ENCODE results near the gene WFDC8. TPM values are rescaled to one million over a fixed set of nuclear protein-coding genes. Genes with fewer than 3 reads are reported as not detected.

The WFDC8 gene
- total and polyA plus RNA-seq, 2 donors (not counting 3 experiments of a cell fraction or from before 2014, with no cell fraction given): not detected

- ChIA-PET CTCF (no interaction called here), POLR2A (no interaction called here)
- no peak for TF ChIP-seq FOS (IDR thresholded peaks at IDR 0.05; ENCODE audit: borderline replicate concordance, insufficient read depth, low read length)
- no peak for TF ChIP-seq GATA2 (IDR thresholded peaks at IDR 0.05; ENCODE audit: insufficient read depth, insufficient read length, low read depth, low read length)
- DNase-seq (ENCODE audit: low read depth, low spot score) (no peak), FAIRE-seq (no peak)
- no peak overlapping the region for H3K27ac ChIP-seq (ENCODE audit: insufficient read depth, low read depth, low read length)
- no peaks in the 10 kb centered on the region for H3K36me3 ChIP-seq (ENCODE audit: control insufficient read depth in 2 of 2, extremely low read depth in 1 of 2, insufficient read depth in 2 of 2, low read length in 2 of 2)
- H4K20me1 ChIP-seq (replicated peaks; ENCODE audit: control insufficient read depth, extremely low read depth, insufficient read depth, low read length): no peaks in the 10 kb centered on the region
- no peak overlapping the region for H2AFZ ChIP-seq (ENCODE audit: low read depth, low read length)
- no peaks in the 10 kb centered on the region for H3K4me1 ChIP-seq (ENCODE audit: control insufficient read depth, extremely low read depth, insufficient read depth, low read length)
- H3K79me2 ChIP-seq (ENCODE audit: control insufficient read depth, insufficient read depth, low read length): no peaks in the 10 kb centered on the region
- no peaks in the 10 kb centered on the region for H3K9me1 ChIP-seq (replicated peaks; ENCODE audit: control insufficient read depth, extremely low read depth, insufficient read depth, low read length)
- dilution Hi-C loops (cut with MboI; ENCODE audit: extremely low pct_ligation_motif_present, low sequenced_read_pairs) (no loop called here), intact Hi-C loops (cut with micrococcal nuclease) (no loop called here)
- no TSS peak for BruUV-seq (replicated peaks)
- H3K27me3 ChIP-seq (ENCODE audit: control insufficient read depth in 2 of 2, insufficient read depth in 2 of 2, low read length in 2 of 2): peaks cover under 1 to 12% of the 10 kb centered on the region in 2 experiments
- no peaks in the 10 kb centered on the region for H3K9me3 ChIP-seq (replicated peaks; ENCODE audit: control insufficient read depth, insufficient read depth, low read length)
- no peak overlapping the region for H3K4me2 ChIP-seq (ENCODE audit: insufficient read depth, low read length)
- no peak overlapping the region for H3K9ac ChIP-seq (replicated peaks; ENCODE audit: extremely low read depth, insufficient read depth, low read length)
- no peak overlapping the region for H3K4me3 ChIP-seq (replicated peaks in 1 of 3; ENCODE audit: insufficient read depth in 1 of 3, low read depth in 1 of 3, low read length in 3 of 3)
Observed at GRCh38 chr20:45583502-45583901, 4.4 kb upstream of the WFDC8 start.

- Histone ChIP-seq H3K9me3 (replicated peaks; ENCODE audit: control insufficient read depth, insufficient read depth, low read length) (no peaks in the 10 kb centered on the region), H3K4me2 (ENCODE audit: insufficient read depth, low read length) (no peak overlapping the region), H3K4me1 (ENCODE audit: control insufficient read depth, extremely low read depth, insufficient read depth, low read length) (no peaks in the 10 kb centered on the region), H2AFZ (ENCODE audit: low read depth, low read length) (no peak overlapping the region), H3K27me3 (ENCODE audit: control insufficient read depth in 2 of 2, insufficient read depth in 2 of 2, low read length in 2 of 2) (peaks cover 0 to 12% of the 10 kb centered on the region in 2 experiments), H3K9ac (replicated peaks; ENCODE audit: extremely low read depth, insufficient read depth, low read length) (no peak overlapping the region), H3K36me3 (ENCODE audit: control insufficient read depth in 2 of 2, extremely low read depth in 1 of 2, insufficient read depth in 2 of 2, low read length in 2 of 2) (no peaks in the 10 kb centered on the region), H3K79me2 (ENCODE audit: control insufficient read depth, insufficient read depth, low read length) (no peaks in the 10 kb centered on the region), H3K9me1 (replicated peaks; ENCODE audit: control insufficient read depth, extremely low read depth, insufficient read depth, low read length) (no peaks in the 10 kb centered on the region), H4K20me1 (replicated peaks; ENCODE audit: control insufficient read depth, extremely low read depth, insufficient read depth, low read length) (no peaks in the 10 kb centered on the region), H3K27ac (ENCODE audit: insufficient read depth, low read depth, low read length) (no peak overlapping the region), H3K4me3 (replicated peaks in 1 of 3; ENCODE audit: insufficient read depth in 1 of 3, low read depth in 1 of 3, low read length in 3 of 3) (no peak overlapping the region)
- FAIRE-seq (no peak), DNase-seq (ENCODE audit: low read depth, low spot score) (no peak)
- no TSS peak for BruUV-seq (replicated peaks)
- ChIA-PET CTCF (no interaction called here), POLR2A (no interaction called here)
- TF ChIP-seq FOS (IDR thresholded peaks at IDR 0.05; ENCODE audit: borderline replicate concordance, insufficient read depth, low read length) (no peak), JUN (IDR thresholded peaks at IDR 0.05; ENCODE audit: borderline replicate concordance, insufficient read depth, insufficient read length, low read depth) (no peak), POLR2A (IDR thresholded peaks at IDR 0.05; ENCODE audit: low read depth, low read length) (no peak), CTCF (IDR thresholded peaks at IDR 0.05; ENCODE audit: extremely low read depth in 1 of 2, insufficient read depth in 1 of 2, low read depth in 1 of 2, low read length in 2 of 2) (no peak), EZH2 (IDR thresholded peaks at IDR 0.05; ENCODE audit: borderline replicate concordance, low read depth, low read length, severe bottlenecking) (no peak), POLR2AphosphoS5 (IDR thresholded peaks at IDR 0.05; ENCODE audit: insufficient read depth, low read depth, low read length) (no peak), MYC (IDR thresholded peaks at IDR 0.05; ENCODE audit: low read depth, low read length) (no peak), GATA2 (IDR thresholded peaks at IDR 0.05; ENCODE audit: insufficient read depth, insufficient read length, low read depth, low read length) (no peak)
- TF ChIP-seq, protein P1, sequence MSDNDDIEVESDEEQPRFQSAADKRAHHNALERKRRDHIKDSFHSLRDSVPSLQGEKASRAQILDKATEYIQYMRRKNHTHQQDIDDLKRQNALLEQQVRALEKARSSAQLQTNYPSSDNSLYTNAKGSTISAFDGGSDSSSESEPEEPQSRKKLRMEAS (IDR thresholded peaks at IDR 0.05; ENCODE audit: insufficient read depth, insufficient read length): no peak
- intact Hi-C loops (cut with micrococcal nuclease) (no loop called here), dilution Hi-C loops (cut with MboI; ENCODE audit: extremely low pct_ligation_motif_present, low sequenced_read_pairs) (no loop called here)
Observed at GRCh38 chr20:45581702-45582101, 2.6 kb upstream of the WFDC8 start.

Measured in endothelial cell of umbilical vein (primary cell).